Measurements from ENCODE around the gene GJC2. TPM values are rescaled to one million over a fixed set of nuclear protein-coding genes. Genes with fewer than 3 reads are reported as not detected.

The GJC2 gene
- total and polyA plus RNA-seq, 10 of the 15 experiments (the other 5 are each of a cell fraction or from before 2014, with no cell fraction given), result 0.04 to 0.44 (median 0.07) TPM; not detected in 4

- Histone ChIP-seq H3K9ac (ENCODE audit: control insufficient read depth, insufficient read depth, low read length) (peak overlapping the region; percentile 73), H3K4me2 (ENCODE audit: control insufficient read depth, insufficient read depth) (peak overlapping the region; percentile 96), H3K27ac (ENCODE audit: control insufficient read depth, insufficient read depth) (peak overlapping the region; percentile 73), H2AFZ (ENCODE audit: control insufficient read depth, low read depth, low read length) (peak overlapping the region; percentile 96), H3K79me2 (ENCODE audit: control insufficient read depth, insufficient read depth, low read length) (peaks cover 13% of the 10 kb centered on the region), H3K4me3 (peak overlapping the region; percentile 93), H3K4me1 (ENCODE audit: control insufficient read depth, insufficient read depth, low read length) (peaks cover 7% of the 10 kb centered on the region), H3K27me3 (replicated peaks in 1 of 2; ENCODE audit: control insufficient read depth in 2 of 2, insufficient read depth in 2 of 2, low read length in 1 of 2) (no peaks in the 10 kb centered on the region), H3K36me3 (ENCODE audit: control insufficient read depth in 2 of 2, insufficient read depth in 2 of 2, low read length in 1 of 2) (peaks cover 4 to 5% of the 10 kb centered on the region in 2 experiments; a peak in 3 of 4 replicates), H4K20me1 (ENCODE audit: control insufficient read depth, insufficient read depth) (no peaks in the 10 kb centered on the region), H3K9me3 (replicated peaks; ENCODE audit: control insufficient read depth, insufficient read depth, low read length) (no peaks in the 10 kb centered on the region)
- ChIA-PET RAD21 (ENCODE audit: unreplicated experiment) (interaction anchor here (0.7 to 1.2 kb wide), 2 partner anchors 21 to 56 kb away, joined by 3 read pairs; no protein-coding TSS in a partner anchor), CTCF (interaction anchor here (0.7 to 2.2 kb wide), 6 partner anchors 13 to 111 kb away, joined by 3 to 8 read pairs (median 5); partner anchors contain the start of gene IBA57), POLR2A (interaction anchor here (0.6 to 2.1 kb wide), 7 partner anchors 11 to 689 kb away, joined by 3 to 7 read pairs (median 4); partner anchors contain the start of genes ARF1 and IBA57), SMC1A (ENCODE audit: uncharacterized antibody, unreplicated experiment) (interaction anchor here (0.7 to 1.5 kb wide), 2 partner anchors 13 to 21 kb away, joined by 3 to 4 read pairs; no protein-coding TSS in a partner anchor)
- ATAC-seq, result no peak
- in situ Hi-C loops (cut with MboI), result no loop called here
- no TSS peak for BruUV-seq (replicated peaks)
- 39% methylated on average over 10 of the region's 15 CpGs for WGBS (ENCODE audit: insufficient coverage, insufficient replicate concordance, low lambda C conversion rate, missing lambda C conversion rate)
- no peak for DNase-seq (ENCODE audit: low read depth, low spot score)
- no peak for FAIRE-seq
- TF ChIP-seq CEBPZ (IDR thresholded peaks at IDR 0.05; ENCODE audit: low read depth, low read length) (no peak), ZNF24 (IDR thresholded peaks at IDR 0.05) (no peak), MTA3 (IDR thresholded peaks at IDR 0.05; ENCODE audit: borderline replicate concordance, low read length) (peak; percentile 49; the same call in 1 of the 2 replicates), MEF2B (IDR thresholded peaks at IDR 0.05; ENCODE audit: partially characterized antibody, poor library complexity, severe bottlenecking) (no peak), RBBP5 (conservative IDR thresholded peaks at IDR 0.05) (no peak), YY1 (IDR thresholded peaks at IDR 0.05; ENCODE audit: low read depth, low read length) (peak; percentile 67; the same call in 1 of the 2 replicates), HSF1 (IDR thresholded peaks at IDR 0.05; ENCODE audit: low read depth, low read length) (no peak), SREBF1 (IDR thresholded peaks at IDR 0.05; ENCODE audit: low read length) (no peak)
- intact Hi-C loops (cut with micrococcal nuclease; ENCODE audit: unreplicated experiment), result loop anchor here (2.0 kb wide), 1 partner anchor 31 kb away; the partner anchor contains the start of gene GUK1
Observed at GRCh38 chr1:228109962-228110488, 39.7 kb upstream of the GJC2 start.
